Mononuclear cell (primary cell): ENCODE results near the gene ATG3. TPM values are rescaled to one million over a fixed set of nuclear protein-coding genes. Genes with fewer than 3 reads are reported as not detected.
"Not testable (repeated sequence)": the region's sequence is repeated elsewhere in the genome, so short reads cannot be mapped to it uniquely, and the experiment has no call there.

ENCODE experiments used
- H3K27me3 ChIP-seq: 2 replicates; pipeline ENCODE4 v1.6.0; 2011; ENCODE audit warnings: low read length, control low read depth; ENCODE audit not compliant: insufficient read depth
- H3K4me1 ChIP-seq: 2 replicates; pipeline ENCODE4 v1.5.1; 2011; ENCODE audit warnings: mild to moderate bottlenecking, low read length, control low read depth; ENCODE audit not compliant: insufficient read depth
- H3K4me3 ChIP-seq: 2 replicates; pipeline ENCODE4 v1.5.1; 2011; ENCODE audit warnings: mild to moderate bottlenecking, low read length, moderate library complexity
- H3K9me3 ChIP-seq: 2 replicates; pipeline ENCODE4 v1.5.1; 2011; ENCODE audit warnings: low read depth, mild to moderate bottlenecking, control low read depth, low read length
- total RNA-seq: library from RNA; depleted of rRNA; stranded (reverse); fragments of >200 nt; gene quantifications from one replicate; pipeline ENCODE4 v1.2.3, GENCODE V29; 2012

ATG3 gene
- total RNA-seq, 1 donor = 79.8 TPM

GRCh38 chr3:112531358-112531781 lies 30.4 kb downstream of the ATG3 start:
- H3K4me3 ChIP-seq = no peak overlapping the region
- no peaks in the 10 kb centered on the region for H3K4me1 ChIP-seq
- H3K27me3 ChIP-seq = no peaks in the 10 kb centered on the region
- no peaks in the 10 kb centered on the region for H3K9me3 ChIP-seq

- Histone ChIP-seq H3K27me3 (no peaks in the 10 kb centered on the region), H3K9me3 (no peaks in the 10 kb centered on the region), H3K4me3 (no peak overlapping the region), H3K4me1 (no peaks in the 10 kb centered on the region)
Measured at GRCh38 chr3:112530573-112530972, 31.2 kb downstream of the ATG3 start.

- H3K27me3 ChIP-seq, H3K4me3 ChIP-seq, H3K4me1 ChIP-seq, H3K9me3 ChIP-seq: not testable (repeated sequence)
Measured at GRCh38 chr3:112524127-112524526, 37.6 kb downstream of the ATG3 start.

GRCh38 chr3:112519424-112520001 lies 42.2 kb downstream of the ATG3 start:
- Histone ChIP-seq H3K4me1 (peaks cover 3% of the 10 kb centered on the region), H3K9me3 (no peaks in the 10 kb centered on the region), H3K27me3 (no peaks in the 10 kb centered on the region), H3K4me3 (no peak overlapping the region)

GRCh38 chr3:112518970-112519369 lies 42.8 kb downstream of the ATG3 start:
- H3K9me3 ChIP-seq, H3K4me3 ChIP-seq, H3K27me3 ChIP-seq, H3K4me1 ChIP-seq: not testable (repeated sequence)

- Histone ChIP-seq H3K4me1 (peaks cover 7% of the 10 kb centered on the region), H3K27me3 (no peaks in the 10 kb centered on the region), H3K4me3 (no peak overlapping the region), H3K9me3 (no peaks in the 10 kb centered on the region)
Measured at GRCh38 chr3:112514527-112515128, 47.1 kb downstream of the ATG3 start.

GRCh38 chr3:112512320-112512719 lies 49.4 kb downstream of the ATG3 start:
- H3K4me1 ChIP-seq = peaks cover 20% of the 10 kb centered on the region
- no peaks in the 10 kb centered on the region for H3K9me3 ChIP-seq
- H3K4me3 ChIP-seq = no peak overlapping the region
- no peaks in the 10 kb centered on the region for H3K27me3 ChIP-seq

- Histone ChIP-seq H3K9me3 (no peaks in the 10 kb centered on the region), H3K4me1 (peaks cover 23% of the 10 kb centered on the region), H3K27me3 (no peaks in the 10 kb centered on the region), H3K4me3 (no peak overlapping the region)
Measured at GRCh38 chr3:112508860-112509259, 52.9 kb downstream of the ATG3 start.

GRCh38 chr3:112508261-112508660 lies 53.5 kb downstream of the ATG3 start:
- Histone ChIP-seq H3K4me1 (peaks cover 23% of the 10 kb centered on the region), H3K9me3 (no peaks in the 10 kb centered on the region), H3K27me3 (no peaks in the 10 kb centered on the region), H3K4me3 (no peak overlapping the region)

GRCh38 chr3:112505907-112506306 lies 55.9 kb downstream of the ATG3 start:
- Histone ChIP-seq H3K9me3 (no peaks in the 10 kb centered on the region), H3K4me3 (no peak overlapping the region), H3K27me3 (no peaks in the 10 kb centered on the region), H3K4me1 (peaks cover 23% of the 10 kb centered on the region)

- H3K4me3 ChIP-seq = no peak overlapping the region
Measured at GRCh38 chr3:112504123-112504522, 57.6 kb downstream of the ATG3 start.

GRCh38 chr3:112503304-112503972 lies 58.3 kb downstream of the ATG3 start:
- no peaks in the 10 kb centered on the region for H3K9me3 ChIP-seq
- peaks cover 26% of the 10 kb centered on the region for H3K4me1 ChIP-seq
- no peaks in the 10 kb centered on the region for H3K27me3 ChIP-seq
- no peak overlapping the region for H3K4me3 ChIP-seq

More at GRCh38 chr3:112504123-112504522, 57.6 kb downstream of the ATG3 start:
- Histone ChIP-seq H3K27me3 (no peaks in the 10 kb centered on the region), H3K9me3 (no peaks in the 10 kb centered on the region), H3K4me1 (peaks cover 27% of the 10 kb centered on the region)

- Histone ChIP-seq H3K4me1 (peaks cover 12% of the 10 kb centered on the region), H3K9me3 (no peaks in the 10 kb centered on the region), H3K27me3 (no peaks in the 10 kb centered on the region), H3K4me3 (no peak overlapping the region)
Measured at GRCh38 chr3:112500621-112501020, 61.1 kb downstream of the ATG3 start.

GRCh38 chr3:112498914-112499711 lies 62.6 kb downstream of the ATG3 start, which contains the start of gene BTLA:
BTLA (minus strand) TSS chr3:112499472; CDS start chr3:112499358, 114 bp downstream.
- Histone ChIP-seq H3K4me1 (peaks cover 12% of the 10 kb centered on the region), H3K27me3 (no peaks in the 10 kb centered on the region), H3K9me3 (no peaks in the 10 kb centered on the region), H3K4me3 (peak within 1 kb of the TSS; percentile 56)
